ENCODE results near the gene BMP6. TPM values are rescaled to one million over a fixed set of nuclear protein-coding genes. Genes with fewer than 3 reads are reported as not detected.

BMP6 gene
- total RNA-seq, 1 experiment from 2014 or later, result 0.28 TPM

- Histone ChIP-seq H3K23ac (ENCODE audit: insufficient read length, low read depth, low read length) (no peak overlapping the region), H3K27ac (ENCODE audit: insufficient read length, low read depth, low read length) (no peak overlapping the region), H2AFZ (ENCODE audit: low read length) (no peak overlapping the region), H3K18ac (ENCODE audit: insufficient read length, low read depth, low read length) (no peak overlapping the region), H3K9me3 (ENCODE audit: control insufficient read depth, low read depth, low read length) (no peaks in the 10 kb centered on the region), H3K79me1 (ENCODE audit: insufficient read depth, low read depth, low read length, poor library complexity, severe bottlenecking) (no peaks in the 10 kb centered on the region), H2BK12ac (ENCODE audit: insufficient read length, low read depth, low read length) (no peak overlapping the region), H4K91ac (ENCODE audit: insufficient read length, low read depth, low read length) (no peak overlapping the region), H4K20me1 (ENCODE audit: control insufficient read depth, insufficient read depth, insufficient read length) (no peaks in the 10 kb centered on the region), H3K4ac (ENCODE audit: low read depth, low read length) (no peak overlapping the region), H3K4me2 (ENCODE audit: insufficient read depth, insufficient read length, low read length) (no peak overlapping the region), H2BK15ac (ENCODE audit: low read depth, low read length) (no peak overlapping the region), H3K27me3 (ENCODE audit: insufficient read depth, low read length) (no peaks in the 10 kb centered on the region), H4K8ac (replicated peaks; ENCODE audit: insufficient read length, low read depth, low read length) (no peak overlapping the region), H2BK120ac (ENCODE audit: low read depth, low read length, poor library complexity, severe bottlenecking) (no peak overlapping the region), H3K79me2 (ENCODE audit: insufficient read depth, low read length) (no peaks in the 10 kb centered on the region), H2BK20ac (ENCODE audit: low read depth, low read length, poor library complexity, severe bottlenecking) (no peak overlapping the region), H2AK5ac (ENCODE audit: insufficient read length, low read length) (no peak overlapping the region), H3K9ac (ENCODE audit: extremely low read depth, insufficient read length, low read length) (no peak overlapping the region), H3K23me2 (ENCODE audit: insufficient read length, low read depth, low read length, poor library complexity, severe bottlenecking) (no peaks in the 10 kb centered on the region), H4K5ac (ENCODE audit: insufficient read length, low read depth, low read length) (no peak overlapping the region), H2BK5ac (ENCODE audit: insufficient read length, low read length) (no peak overlapping the region), H3K56ac (ENCODE audit: insufficient read length, low read depth, low read length) (no peak overlapping the region), H3T11ph (ENCODE audit: low read length) (no peak overlapping the region), H3K14ac (ENCODE audit: insufficient read depth, low read length) (no peak overlapping the region), H3K4me1 (ENCODE audit: insufficient read depth, low read length) (peaks cover 17% of the 10 kb centered on the region; the same call in 1 of the 2 replicates)
- H3K36me3 Mint-ChIP-seq (ENCODE audit: insufficient read depth in 1 of 3, low read depth in 3 of 3), result no peaks in the 10 kb centered on the region; a peak in 1 of 7 replicates
- no peak overlapping the region for H3K4me3 Mint-ChIP-seq
- H3K9me3 Mint-ChIP-seq, result no peaks in the 10 kb centered on the region
- no CpG with 5 or more reads among the region's 1 CpG for WGBS (ENCODE audit: extremely low coverage, insufficient read length, low lambda C conversion rate)
- H3K27ac Mint-ChIP-seq, result no peak overlapping the region; a peak in 1 of 7 replicates
- TF ChIP-seq CTCF (conservative IDR thresholded peaks at IDR 0.05), result no peak
- peaks cover 14% of the 10 kb centered on the region for H3K27me3 Mint-ChIP-seq (ENCODE audit: low read depth)
- H3K4me1 Mint-ChIP-seq, result peaks cover 40 to 41% of the 10 kb centered on the region in 2 experiments
- DNase-seq, result no peak
These were observed 41.8 kb upstream of the BMP6 start for GRCh38 chr6:7684076-7684475.
